PFSK-1 (cell line): ENCODE data around the gene TARS2.

Experiments
- FOXP2 ChIP-seq: optimal IDR thresholded peaks from 2 replicates; pipeline ENCODE3; 2011; ENCODE audit warnings: borderline replicate concordance, control low read depth, inconsistent platforms; ENCODE audit not compliant: insufficient read depth; ENCODE audit errors: extremely low read length, extremely low read depth
- POLR2AphosphoS5 ChIP-seq: IDR thresholded peaks from 2 replicates; pipeline ENCODE4 v1.6.1; 2012; ENCODE audit warnings: low read depth, mild to moderate bottlenecking, control low read depth, low read length, moderate library complexity
- SIN3A ChIP-seq: IDR thresholded peaks from 2 replicates; pipeline ENCODE4 v1.6.1; 2012; ENCODE audit warnings: mild to moderate bottlenecking, low read length, moderate library complexity, borderline replicate concordance; ENCODE audit not compliant: insufficient read depth
- TAF1 ChIP-seq: IDR thresholded peaks from 2 replicates; pipeline ENCODE4 v1.6.1; 2012; ENCODE audit warnings: low read length, control low read depth, borderline replicate concordance; ENCODE audit not compliant: insufficient read depth
- TF ChIP-seq, protein P1 (sequence below), 2 experiments: IDR thresholded peaks; 2 replicates each; pipeline versions ENCODE4 v1.6.1 to v1.8.0; 2011 to 2012; ENCODE audit warnings: low read depth in 2 of 2, low read length in 2 of 2, control low read depth in 1 of 2, inconsistent platforms in 1 of 2, mild to moderate bottlenecking in 1 of 2, moderate library complexity in 1 of 2; ENCODE audit not compliant: insufficient read depth in 1 of 2

Gene TARS2

DNA sequence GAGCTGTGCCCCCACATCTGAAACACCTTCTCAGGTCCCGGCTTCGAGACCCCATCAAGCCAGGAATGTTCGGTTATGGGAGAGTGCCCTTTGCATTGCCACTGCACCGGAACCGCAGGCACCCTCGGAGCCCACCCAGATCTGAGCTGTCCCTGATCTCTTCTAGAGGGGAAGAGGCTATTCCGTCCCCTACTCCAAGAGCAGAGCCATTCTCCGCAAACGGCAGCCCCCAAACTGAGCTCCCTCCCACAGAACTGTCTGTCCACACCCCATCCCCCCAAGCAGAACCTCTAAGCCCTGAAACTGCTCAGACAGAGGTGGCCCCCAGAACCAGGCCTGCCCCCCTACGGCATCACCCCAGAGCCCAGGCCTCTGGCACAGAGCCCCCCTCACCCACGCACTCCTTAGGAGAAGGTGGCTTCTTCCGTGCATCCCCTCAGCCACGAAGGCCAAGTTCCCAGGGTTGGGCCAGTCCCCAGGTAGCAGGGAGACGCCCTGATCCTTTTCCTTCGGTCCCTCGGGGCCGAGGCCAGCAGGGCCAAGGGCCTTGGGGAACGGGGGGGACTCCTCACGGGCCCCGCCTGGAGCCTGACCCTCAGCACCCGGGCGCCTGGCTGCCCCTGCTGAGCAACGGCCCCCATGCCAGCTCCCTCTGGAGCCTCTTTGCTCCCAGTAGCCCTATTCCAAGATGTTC lies 66.3 kb downstream of the TARS2 start:
- TF ChIP-seq, protein P1, sequence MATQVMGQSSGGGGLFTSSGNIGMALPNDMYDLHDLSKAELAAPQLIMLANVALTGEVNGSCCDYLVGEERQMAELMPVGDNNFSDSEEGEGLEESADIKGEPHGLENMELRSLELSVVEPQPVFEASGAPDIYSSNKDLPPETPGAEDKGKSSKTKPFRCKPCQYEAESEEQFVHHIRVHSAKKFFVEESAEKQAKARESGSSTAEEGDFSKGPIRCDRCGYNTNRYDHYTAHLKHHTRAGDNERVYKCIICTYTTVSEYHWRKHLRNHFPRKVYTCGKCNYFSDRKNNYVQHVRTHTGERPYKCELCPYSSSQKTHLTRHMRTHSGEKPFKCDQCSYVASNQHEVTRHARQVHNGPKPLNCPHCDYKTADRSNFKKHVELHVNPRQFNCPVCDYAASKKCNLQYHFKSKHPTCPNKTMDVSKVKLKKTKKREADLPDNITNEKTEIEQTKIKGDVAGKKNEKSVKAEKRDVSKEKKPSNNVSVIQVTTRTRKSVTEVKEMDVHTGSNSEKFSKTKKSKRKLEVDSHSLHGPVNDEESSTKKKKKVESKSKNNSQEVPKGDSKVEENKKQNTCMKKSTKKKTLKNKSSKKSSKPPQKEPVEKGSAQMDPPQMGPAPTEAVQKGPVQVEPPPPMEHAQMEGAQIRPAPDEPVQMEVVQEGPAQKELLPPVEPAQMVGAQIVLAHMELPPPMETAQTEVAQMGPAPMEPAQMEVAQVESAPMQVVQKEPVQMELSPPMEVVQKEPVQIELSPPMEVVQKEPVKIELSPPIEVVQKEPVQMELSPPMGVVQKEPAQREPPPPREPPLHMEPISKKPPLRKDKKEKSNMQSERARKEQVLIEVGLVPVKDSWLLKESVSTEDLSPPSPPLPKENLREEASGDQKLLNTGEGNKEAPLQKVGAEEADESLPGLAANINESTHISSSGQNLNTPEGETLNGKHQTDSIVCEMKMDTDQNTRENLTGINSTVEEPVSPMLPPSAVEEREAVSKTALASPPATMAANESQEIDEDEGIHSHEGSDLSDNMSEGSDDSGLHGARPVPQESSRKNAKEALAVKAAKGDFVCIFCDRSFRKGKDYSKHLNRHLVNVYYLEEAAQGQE (IDR thresholded peaks at IDR 0.05; ENCODE audit: insufficient read depth in 1 of 2, low read depth in 2 of 2, low read length in 2 of 2), result no peak
- TF ChIP-seq SIN3A, result no peak
- no peak for TF ChIP-seq TAF1
- no peak for TF ChIP-seq POLR2AphosphoS5
- no peak for TF ChIP-seq FOXP2

DNA sequence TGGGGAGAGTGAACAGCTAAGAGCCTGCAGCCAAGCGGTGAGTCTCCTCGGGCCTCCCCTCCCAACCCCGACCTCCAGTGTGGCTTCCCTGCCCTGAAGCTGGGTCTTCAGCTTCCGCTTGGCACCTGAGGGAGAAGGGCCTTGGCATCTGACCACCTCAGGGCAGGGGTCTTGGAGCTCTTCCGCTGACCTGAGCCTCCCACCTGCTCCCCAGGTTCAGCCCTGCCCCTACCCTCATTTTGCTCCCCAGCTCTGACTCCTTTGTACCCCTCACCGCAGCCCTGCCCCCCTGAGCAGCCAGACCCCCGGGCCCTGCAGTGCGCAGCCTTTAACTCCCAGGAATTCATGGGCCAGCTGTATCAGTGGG lies 66.8 kb downstream of the TARS2 start:
- no peak for TF ChIP-seq SIN3A
- TF ChIP-seq FOXP2, result no peak
- TF ChIP-seq TAF1, result no peak
- TF ChIP-seq, protein P1 (IDR thresholded peaks at IDR 0.05; ENCODE audit: insufficient read depth in 1 of 2, low read depth in 2 of 2, low read length in 2 of 2), result no peak
- no peak for TF ChIP-seq POLR2AphosphoS5

DNA sequence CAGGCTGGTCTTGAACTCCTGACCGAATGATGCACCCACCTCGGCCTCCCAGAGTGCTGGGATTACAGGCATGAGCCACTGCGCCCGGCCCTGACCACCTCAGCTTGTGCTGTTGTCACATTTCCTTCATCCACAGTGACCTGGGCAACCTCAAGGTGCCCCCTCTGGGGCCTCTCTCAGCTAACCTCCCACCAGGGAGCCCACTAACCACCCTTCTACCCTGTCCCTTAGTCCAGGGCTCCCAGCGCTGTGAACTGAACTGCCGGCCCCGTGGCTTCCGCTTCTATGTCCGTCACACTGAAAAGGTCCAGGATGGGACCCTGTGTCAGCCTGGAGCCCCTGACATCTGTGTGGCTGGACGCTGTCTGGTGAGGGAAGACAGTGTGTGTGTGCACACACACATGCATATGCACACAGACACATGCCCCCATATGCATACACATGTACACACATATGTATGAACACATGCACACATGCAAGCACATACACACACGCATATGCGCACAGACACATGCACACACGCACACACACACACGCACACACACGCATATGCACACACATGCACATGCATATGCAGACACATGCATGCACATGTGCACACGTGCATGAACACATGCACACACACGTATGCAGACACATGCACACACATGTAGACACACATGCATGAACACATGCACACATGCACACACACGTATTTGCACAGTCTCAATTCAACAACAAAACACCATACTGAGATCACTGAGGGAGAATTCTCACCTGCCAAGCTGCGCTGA lies 68.2 kb downstream of the TARS2 start:
- TF ChIP-seq POLR2AphosphoS5 (no peak), TAF1 (no peak)

DNA sequence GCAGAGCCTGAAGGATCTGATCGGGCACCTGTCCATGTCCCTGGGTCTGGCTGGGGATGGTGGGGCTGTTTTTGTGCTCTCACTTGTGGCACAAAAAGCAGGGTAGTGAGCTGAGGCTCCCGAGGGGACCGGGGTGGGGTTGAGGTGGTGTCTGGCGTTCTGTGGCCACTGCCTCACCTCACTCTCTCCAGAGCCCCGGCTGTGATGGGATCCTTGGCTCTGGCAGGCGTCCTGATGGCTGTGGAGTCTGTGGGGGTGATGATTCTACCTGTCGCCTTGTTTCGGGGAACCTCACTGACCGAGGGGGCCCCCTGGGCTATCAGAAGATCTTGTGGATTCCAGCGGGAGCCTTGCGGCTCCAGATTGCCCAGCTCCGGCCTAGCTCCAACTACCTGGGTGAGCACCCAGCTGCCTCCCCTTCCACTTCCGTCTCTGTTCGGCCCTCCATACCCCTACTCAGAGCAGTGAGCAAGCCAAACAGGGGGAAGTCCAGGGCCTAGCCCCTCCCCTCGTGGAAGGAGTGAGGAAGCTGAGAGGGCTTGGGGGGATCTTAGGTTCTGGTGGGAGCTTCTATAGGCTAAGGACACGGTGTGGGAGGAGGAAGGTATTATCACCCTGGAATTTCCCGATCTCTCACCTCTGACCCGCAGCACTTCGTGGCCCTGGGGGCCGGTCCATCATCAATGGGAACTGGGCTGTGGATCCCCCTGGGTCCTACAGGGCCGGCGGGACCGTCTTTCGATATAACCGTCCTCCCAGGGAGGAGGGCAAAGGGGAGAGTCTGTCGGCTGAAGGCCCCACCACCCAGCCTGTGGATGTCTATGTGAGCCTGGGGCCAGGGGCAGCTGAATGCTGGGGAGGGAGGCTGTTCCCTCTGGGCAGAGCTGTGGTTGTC lies 69.0 kb downstream of the TARS2 start:
- no peak for TF ChIP-seq POLR2AphosphoS5
- no peak for TF ChIP-seq FOXP2
- no peak for TF ChIP-seq TAF1
- TF ChIP-seq SIN3A, result no peak
- TF ChIP-seq, protein P1 (IDR thresholded peaks at IDR 0.05; ENCODE audit: insufficient read depth in 1 of 2, low read depth in 2 of 2, low read length in 2 of 2), result no peak

DNA sequence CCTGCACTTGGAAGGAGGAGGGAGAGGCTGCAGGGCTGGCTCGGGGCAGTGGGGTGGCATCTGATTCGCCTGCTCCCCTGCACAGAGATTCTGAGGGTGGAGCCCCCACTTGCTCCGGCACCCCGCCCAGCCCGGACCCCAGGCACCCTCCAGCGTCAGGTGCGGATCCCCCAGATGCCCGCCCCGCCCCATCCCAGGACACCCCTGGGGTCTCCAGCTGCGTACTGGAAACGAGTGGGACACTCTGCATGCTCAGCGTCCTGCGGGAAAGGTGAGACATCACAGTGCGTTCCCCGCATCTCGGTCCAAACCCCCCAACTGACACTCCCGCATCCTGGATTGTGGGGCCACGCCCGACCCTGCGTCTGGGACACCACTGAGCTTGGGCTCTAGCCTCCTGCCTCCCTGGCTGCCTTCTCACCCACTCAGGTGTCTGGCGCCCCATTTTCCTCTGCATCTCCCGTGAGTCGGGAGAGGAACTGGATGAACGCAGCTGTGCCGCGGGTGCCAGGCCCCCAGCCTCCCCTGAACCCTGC lies 69.9 kb downstream of the TARS2 start:
- TF ChIP-seq, protein P1 (IDR thresholded peaks at IDR 0.05; ENCODE audit: insufficient read depth in 1 of 2, low read depth in 2 of 2, low read length in 2 of 2), result no peak
- TF ChIP-seq TAF1 (no peak), FOXP2 (no peak)
